GM12864 (cell line): ENCODE results near the gene PAX7.

ENCODE experiments used
- DNase-seq: peaks from one replicate; pipeline ENCODE4 v3.0.0-alpha.2; 2011; ENCODE audit warnings: low read depth
- H3K4me3 ChIP-seq: 2 replicates; pipeline ENCODE4 v1.5.1; 2011; ENCODE audit warnings: mild to moderate bottlenecking, low read depth, low read length, control low read depth
- TF ChIP-seq, protein P1 (sequence below): IDR thresholded peaks from 2 replicates; pipeline ENCODE4 v1.5.1; 2011; ENCODE audit warnings: low read depth, mild to moderate bottlenecking, moderate library complexity, low read length, control low read depth, inconsistent platforms; ENCODE audit errors: missing control alignments

PAX7 gene

DNA sequence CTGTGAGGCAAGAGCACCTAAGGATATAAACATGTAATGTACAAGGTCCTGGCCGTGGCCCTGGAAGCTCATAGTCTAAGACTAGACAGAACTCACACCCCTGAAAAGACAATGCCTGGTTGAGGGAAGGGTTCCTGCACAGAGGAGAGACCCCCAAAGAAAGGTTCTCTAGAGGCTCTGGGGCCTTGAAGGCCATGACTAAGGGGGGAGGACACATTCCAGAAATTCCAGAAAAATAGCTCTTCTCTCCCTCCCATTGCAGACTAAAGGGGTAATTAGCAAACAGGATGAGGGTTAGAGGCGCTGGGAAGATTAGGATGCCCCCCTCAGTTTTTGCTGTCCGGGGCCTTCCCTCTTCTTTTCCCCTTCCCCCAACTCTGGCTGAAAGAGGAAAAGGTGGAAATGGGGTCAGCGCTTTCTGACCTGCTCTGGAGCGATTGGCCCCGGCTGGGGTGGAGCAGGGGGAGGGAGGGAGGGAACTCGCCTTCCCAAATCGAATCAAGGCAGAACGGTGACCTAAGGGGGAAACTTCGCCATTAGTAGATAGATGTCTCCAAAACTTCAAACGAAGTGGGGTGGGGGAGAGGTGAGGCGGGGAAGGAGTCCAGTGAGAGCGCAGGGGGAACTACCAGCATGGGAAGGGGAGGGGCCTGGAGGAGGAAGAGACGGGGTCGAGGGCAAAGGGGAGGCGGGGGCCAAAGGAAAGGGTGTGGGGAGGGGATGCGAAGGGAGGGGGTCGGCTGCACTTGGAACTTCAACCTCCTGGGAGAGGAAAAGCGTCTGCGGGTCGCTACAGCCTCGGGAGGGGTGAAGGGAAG is 11.8 kb downstream of the PAX7 start:
- DNase-seq: no peak
- no peak overlapping the region for H3K4me3 ChIP-seq
- TF ChIP-seq, protein P1, sequence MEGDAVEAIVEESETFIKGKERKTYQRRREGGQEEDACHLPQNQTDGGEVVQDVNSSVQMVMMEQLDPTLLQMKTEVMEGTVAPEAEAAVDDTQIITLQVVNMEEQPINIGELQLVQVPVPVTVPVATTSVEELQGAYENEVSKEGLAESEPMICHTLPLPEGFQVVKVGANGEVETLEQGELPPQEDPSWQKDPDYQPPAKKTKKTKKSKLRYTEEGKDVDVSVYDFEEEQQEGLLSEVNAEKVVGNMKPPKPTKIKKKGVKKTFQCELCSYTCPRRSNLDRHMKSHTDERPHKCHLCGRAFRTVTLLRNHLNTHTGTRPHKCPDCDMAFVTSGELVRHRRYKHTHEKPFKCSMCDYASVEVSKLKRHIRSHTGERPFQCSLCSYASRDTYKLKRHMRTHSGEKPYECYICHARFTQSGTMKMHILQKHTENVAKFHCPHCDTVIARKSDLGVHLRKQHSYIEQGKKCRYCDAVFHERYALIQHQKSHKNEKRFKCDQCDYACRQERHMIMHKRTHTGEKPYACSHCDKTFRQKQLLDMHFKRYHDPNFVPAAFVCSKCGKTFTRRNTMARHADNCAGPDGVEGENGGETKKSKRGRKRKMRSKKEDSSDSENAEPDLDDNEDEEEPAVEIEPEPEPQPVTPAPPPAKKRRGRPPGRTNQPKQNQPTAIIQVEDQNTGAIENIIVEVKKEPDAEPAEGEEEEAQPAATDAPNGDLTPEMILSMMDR: no peak

DNA sequence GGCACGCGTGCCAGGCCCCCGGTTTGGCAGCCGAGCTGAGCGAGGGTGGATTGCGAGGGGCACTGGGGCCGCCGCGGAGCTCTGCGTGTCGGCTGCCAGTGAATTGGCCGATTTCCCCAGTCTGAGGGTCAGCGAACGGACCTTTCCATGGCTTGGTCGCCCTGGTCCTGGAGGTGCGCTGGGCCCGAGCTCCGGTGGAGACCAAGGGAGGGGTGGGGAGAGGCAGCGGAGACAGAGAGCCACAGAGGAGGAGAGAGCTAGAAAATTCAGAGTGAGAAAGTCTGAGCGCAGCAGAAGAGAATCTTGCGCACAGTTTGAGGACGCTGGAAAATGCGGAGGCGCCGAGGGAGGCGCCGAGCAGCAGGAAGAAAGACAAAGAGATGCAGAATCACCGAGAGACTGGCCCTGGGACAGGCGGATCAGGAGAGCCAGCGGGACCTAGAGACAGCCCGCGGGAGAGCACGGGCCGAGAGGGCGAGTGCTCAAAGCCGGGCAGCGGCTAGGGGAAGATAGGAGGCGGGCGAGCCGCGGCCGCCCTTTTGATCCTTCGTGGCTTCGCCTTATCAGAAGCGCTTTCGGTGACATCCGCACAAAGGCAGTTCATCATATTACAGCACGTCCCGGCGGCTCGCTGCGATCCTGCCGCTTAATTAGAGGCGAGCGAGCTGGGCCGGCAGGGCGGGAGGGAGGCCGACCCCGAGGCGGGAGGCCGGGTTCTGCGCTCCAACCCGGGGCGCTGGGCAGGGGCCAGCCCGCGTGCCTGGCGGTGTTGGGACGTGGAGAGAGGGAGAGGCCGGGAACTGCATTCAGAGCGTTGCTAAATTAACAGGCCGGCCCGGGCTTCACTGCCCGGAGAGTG is 12.7 kb downstream of the PAX7 start:
- H3K4me3 ChIP-seq: no peak overlapping the region
- DNase-seq: no peak
- TF ChIP-seq, protein P1: no peak

DNA sequence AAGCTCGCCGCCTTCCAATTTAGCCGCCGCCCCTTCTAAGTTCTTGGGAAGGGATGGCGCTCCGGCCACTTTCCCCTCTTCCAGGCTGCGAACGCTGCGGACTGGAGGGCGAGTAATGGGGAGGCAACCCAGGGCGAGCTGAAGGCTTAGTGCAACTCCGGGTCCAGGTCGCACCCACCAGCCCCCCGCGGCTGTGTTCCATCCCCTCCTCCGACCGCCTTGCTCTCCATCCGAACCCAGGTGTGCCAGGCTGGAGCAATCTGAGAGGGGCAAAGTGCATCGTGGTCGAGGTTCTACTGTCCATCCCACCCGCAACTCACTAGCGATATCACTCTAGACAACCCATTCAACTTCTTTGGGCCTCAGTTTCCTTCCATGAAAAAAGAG is 13.4 kb downstream of the PAX7 start:
- TF ChIP-seq, protein P1: no peak
- DNase-seq: no peak
- H3K4me3 ChIP-seq: no peak overlapping the region

DNA sequence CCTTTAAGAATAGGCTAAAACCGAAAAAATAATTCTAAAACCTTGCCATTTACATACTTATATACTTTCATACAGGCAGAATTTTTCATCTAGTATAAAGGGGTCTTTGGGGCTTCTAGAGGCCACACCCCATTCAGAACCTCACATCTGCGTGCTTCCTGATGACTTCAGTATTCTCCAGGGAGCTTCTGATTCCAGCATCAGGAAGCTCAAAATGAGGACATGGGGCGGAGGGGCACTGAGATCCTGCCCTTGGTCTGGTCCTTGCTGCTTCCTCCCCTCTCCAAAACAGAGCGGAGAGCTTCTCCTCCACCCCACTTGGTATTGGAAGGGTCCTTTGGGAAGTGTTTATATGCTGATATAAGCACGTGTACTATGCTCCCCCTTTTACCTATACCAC is 13.8 kb downstream of the PAX7 start:
- no peak for DNase-seq
- no peak overlapping the region for H3K4me3 ChIP-seq
- TF ChIP-seq, protein P1: no peak

DNA sequence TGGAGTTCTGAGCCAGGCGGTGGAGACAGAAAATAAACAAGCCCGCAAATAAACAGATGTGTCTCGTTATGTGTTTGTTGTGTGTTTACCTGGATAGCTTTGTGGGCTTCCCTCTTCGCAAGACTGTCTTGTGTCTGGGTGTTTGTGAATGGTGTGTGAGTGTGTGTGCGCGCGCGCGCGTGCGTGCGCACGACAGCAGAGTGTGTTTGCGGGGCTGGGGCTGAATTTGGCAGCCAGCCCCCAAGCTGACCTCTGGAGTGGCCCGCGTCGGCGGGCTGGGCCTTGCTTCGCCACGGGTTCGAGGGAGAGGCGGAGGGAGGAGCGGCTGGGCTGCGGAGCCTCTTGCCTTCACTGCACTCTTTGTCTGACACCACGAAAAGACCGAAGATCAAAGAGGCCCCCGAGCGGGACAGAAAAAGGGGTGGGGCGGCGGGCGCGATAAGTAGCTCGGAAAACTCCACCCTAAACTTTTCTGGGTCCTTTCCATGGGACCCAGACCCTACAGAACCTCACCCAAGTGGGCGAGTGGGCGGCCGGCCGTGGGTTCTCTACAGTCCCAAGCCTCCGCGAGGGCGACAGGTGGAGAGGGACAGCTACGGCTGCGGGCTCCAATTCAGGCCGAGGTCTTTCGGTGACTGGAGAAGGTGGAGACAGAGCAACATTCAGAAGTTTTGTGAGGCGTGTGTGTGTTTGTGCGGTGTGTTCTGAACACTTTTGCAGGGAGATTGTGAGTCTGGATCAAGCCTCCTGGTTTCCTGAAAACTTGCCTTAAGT is 14.5 kb downstream of the PAX7 start:
- no peak overlapping the region for H3K4me3 ChIP-seq
- DNase-seq: no peak
- TF ChIP-seq, protein P1: no peak

DNA sequence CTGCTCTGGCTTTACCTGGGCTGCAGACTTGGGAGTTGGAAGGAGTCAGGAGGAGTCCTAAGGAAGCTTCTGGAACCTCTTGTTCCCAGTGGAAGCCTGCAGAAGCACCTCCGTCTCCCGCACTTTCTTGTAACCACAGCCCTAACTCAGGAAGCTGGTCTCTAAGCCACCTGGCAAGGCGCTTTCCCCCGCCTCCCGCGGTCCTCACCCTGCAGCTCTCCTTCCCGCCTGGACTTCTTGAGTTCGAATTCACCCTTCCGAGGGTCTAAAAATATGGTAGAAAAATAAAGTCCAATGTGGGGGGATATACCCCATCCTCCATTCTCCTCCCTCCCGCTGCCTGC is 15.1 kb downstream of the PAX7 start:
- H3K4me3 ChIP-seq: no peak overlapping the region
- TF ChIP-seq, protein P1: no peak
- no peak for DNase-seq
